Measurements from ENCODE around the gene RABEP2. TPM values are rescaled to one million over a fixed set of nuclear protein-coding genes. Genes with fewer than 3 reads are reported as not detected.

RABEP2 gene
- total and polyA plus RNA-seq, 9 of the 15 experiments (the other 6 are each of a cell fraction or from before 2014, with no cell fraction given), result 0.15 to 13.4 (median 3.5) TPM

DNA sequence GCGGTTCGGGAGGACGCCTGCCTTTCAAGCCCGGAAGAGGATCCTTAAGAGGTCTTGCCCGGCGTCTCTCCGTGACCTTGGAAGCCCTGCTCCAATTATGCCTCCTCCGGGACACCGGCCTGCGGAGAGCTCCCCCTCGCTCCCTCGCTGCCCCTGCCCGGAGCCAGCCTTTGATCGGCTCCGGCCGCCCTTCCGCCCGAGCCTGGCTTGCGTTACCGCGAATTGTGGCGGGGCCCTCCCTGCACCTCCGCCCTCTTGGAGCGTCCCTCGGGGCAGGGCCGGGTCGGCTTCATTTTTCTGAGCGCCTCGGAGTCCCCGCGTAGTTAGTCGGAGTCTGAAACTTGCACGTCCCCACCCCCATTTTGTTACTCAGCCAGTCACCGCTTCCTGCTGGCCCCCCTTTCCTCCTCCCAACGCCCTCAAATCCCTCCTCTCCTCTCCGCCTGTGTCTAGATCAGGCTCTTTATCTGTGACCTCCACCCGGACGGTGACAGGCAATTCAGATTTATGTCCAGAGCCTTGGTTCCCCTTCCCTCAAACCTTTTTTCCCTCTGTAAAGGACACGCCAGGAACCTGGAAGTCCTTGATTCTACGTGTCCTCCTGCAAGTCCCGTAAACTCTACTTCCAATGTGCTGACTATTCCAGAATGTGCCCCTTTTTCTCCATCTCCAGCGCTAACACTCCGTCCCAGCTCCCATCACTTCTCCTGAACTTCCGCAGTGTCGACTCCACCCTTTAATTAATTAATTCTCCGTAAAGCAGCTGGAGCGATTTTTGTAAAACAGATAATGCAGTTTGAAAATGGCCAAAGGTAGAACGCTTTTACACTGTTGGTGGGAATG lies 569 bp upstream of the RABEP2 start (continued):
- TF ChIP-seq, protein P1, sequence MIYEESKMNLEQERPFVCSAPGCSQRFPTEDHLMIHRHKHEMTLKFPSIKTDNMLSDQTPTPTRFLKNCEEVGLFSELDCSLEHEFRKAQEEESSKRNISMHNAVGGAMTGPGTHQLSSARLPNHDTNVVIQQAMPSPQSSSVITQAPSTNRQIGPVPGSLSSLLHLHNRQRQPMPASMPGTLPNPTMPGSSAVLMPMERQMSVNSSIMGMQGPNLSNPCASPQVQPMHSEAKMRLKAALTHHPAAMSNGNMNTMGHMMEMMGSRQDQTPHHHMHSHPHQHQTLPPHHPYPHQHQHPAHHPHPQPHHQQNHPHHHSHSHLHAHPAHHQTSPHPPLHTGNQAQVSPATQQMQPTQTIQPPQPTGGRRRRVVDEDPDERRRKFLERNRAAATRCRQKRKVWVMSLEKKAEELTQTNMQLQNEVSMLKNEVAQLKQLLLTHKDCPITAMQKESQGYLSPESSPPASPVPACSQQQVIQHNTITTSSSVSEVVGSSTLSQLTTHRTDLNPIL (CRISPR knock-in tag; IDR thresholded peaks at IDR 0.05), result no peak
- TF ChIP-seq ZBTB8A (IDR thresholded peaks at IDR 0.05; ENCODE audit: partially characterized antibody) (no peak), SRSF1 (IDR thresholded peaks at IDR 0.05; ENCODE audit: low read depth, low read length) (no peak), MCM2 (IDR thresholded peaks at IDR 0.05; ENCODE audit: low read depth) (no peak), KDM5B (IDR thresholded peaks at IDR 0.05; ENCODE audit: insufficient replicate concordance, low read depth, low read length) (peak; percentile 65), SETDB1 (IDR thresholded peaks at IDR 0.05; ENCODE audit: low read length) (no peak), SMAD2 (IDR thresholded peaks at IDR 0.05; ENCODE audit: low read depth, low read length) (no peak), ZNF12 (CRISPR knock-in tag; IDR thresholded peaks at IDR 0.05) (no peak), PRMT5 (CRISPR knock-in tag; IDR thresholded peaks at IDR 0.05) (no peak), ERF (CRISPR knock-in tag; IDR thresholded peaks at IDR 0.05) (peak; percentile 73; the same call in 1 of the 2 replicates), ZNF212 (CRISPR knock-in tag; IDR thresholded peaks at IDR 0.05) (peak; percentile 74; the same call in 1 of the 2 replicates), KLF6 (CRISPR knock-in tag; IDR thresholded peaks at IDR 0.05; ENCODE audit: borderline replicate concordance) (no peak), PHF21A (IDR thresholded peaks at IDR 0.05; ENCODE audit: borderline replicate concordance, low read depth) (peak; percentile 97), RUNX1 (IDR thresholded peaks at IDR 0.05; ENCODE audit: low read depth) (no peak), ZKSCAN8 (CRISPR knock-in tag; IDR thresholded peaks at IDR 0.05) (no peak), THRAP3 (IDR thresholded peaks at IDR 0.05; ENCODE audit: borderline replicate concordance) (no peak), SNIP1 (IDR thresholded peaks at IDR 0.05; ENCODE audit: low read depth) (no peak), PHF20 (IDR thresholded peaks at IDR 0.05; ENCODE audit: partially characterized antibody) (peak; percentile 56), ZNF217 (CRISPR knock-in tag; IDR thresholded peaks at IDR 0.05) (no peak), LARP7 (IDR thresholded peaks at IDR 0.05) (peak; percentile 79), ZKSCAN3 (CRISPR knock-in tag; IDR thresholded peaks at IDR 0.05) (no peak), CHD2 (IDR thresholded peaks at IDR 0.05; ENCODE audit: low read depth, low read length) (peak; percentile 36), KDM4B (IDR thresholded peaks at IDR 0.05; ENCODE audit: borderline replicate concordance in 2 of 2, low read depth in 1 of 2) (peak in 1 of 2 experiments; percentile 79; a peak in 1 of 4 replicates), EHMT2 (IDR thresholded peaks at IDR 0.05) (no peak), KAT2B (IDR thresholded peaks at IDR 0.05; ENCODE audit: low read depth, low read length) (no peak)
- TF ChIP-seq, protein P2, sequence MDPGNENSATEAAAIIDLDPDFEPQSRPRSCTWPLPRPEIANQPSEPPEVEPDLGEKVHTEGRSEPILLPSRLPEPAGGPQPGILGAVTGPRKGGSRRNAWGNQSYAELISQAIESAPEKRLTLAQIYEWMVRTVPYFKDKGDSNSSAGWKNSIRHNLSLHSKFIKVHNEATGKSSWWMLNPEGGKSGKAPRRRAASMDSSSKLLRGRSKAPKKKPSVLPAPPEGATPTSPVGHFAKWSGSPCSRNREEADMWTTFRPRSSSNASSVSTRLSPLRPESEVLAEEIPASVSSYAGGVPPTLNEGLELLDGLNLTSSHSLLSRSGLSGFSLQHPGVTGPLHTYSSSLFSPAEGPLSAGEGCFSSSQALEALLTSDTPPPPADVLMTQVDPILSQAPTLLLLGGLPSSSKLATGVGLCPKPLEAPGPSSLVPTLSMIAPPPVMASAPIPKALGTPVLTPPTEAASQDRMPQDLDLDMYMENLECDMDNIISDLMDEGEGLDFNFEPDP (CRISPR knock-in tag; IDR thresholded peaks at IDR 0.05), result no peak
- TF ChIP-seq, protein P3, sequence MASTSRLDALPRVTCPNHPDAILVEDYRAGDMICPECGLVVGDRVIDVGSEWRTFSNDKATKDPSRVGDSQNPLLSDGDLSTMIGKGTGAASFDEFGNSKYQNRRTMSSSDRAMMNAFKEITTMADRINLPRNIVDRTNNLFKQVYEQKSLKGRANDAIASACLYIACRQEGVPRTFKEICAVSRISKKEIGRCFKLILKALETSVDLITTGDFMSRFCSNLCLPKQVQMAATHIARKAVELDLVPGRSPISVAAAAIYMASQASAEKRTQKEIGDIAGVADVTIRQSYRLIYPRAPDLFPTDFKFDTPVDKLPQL (IDR thresholded peaks at IDR 0.05; ENCODE audit: extremely low read depth, insufficient read length), result no peak
